Transverse colon (tissue), 4 donors: ENCODE data around the gene NCK2. TPM values are rescaled to one million over a fixed set of nuclear protein-coding genes. Genes with fewer than 3 reads are reported as not detected.

Experiments
- DNase-seq: peaks from one replicate; pipeline ENCODE4 v3.0.0-alpha.2; 2019
- H3K27ac ChIP-seq, 4 donors: fragments of 200-600 bp; sonication (generic); 2 replicates each; pipeline ENCODE4 v1.5.1; 2016 to 2018; ENCODE audit warnings: inconsistent platforms in 4 of 4
- H3K27me3 ChIP-seq: fragments of 200-600 bp; sonication (generic); 2 replicates; pipeline ENCODE4 v1.5.1; 2017; ENCODE audit warnings: inconsistent platforms
- H3K36me3 ChIP-seq, 4 donors: fragments of 200-600 bp; sonication (generic); 2 replicates each; pipeline ENCODE4 v1.5.1; 2017 to 2019; ENCODE audit warnings: inconsistent platforms in 4 of 4
- H3K4me1 ChIP-seq, 4 donors: fragments of 200-600 bp; sonication (generic); 2 replicates each; pipeline ENCODE4 v1.5.1; 2017 to 2020; ENCODE audit warnings: inconsistent platforms in 4 of 4
- H3K4me3 ChIP-seq, 4 donors: fragments of 200-600 bp; sonication (generic); 1 replicate in 1 of 4; 2 replicates in 3 of 4; pipeline versions ENCODE4 v1.5.1 to v1.6.1; 2017 to 2019; ENCODE audit warnings: inconsistent platforms in 4 of 4
- H3K9me3 ChIP-seq, 2 donors: fragments of 200-600 bp; sonication (generic); 2 replicates each; pipeline ENCODE4 v1.5.1; 2017 to 2019; ENCODE audit warnings: inconsistent platforms in 2 of 2
- EP300 ChIP-seq: sonication (generic); formaldehyde crosslinking; IDR thresholded peaks from one replicate; pipeline ENCODE4 v1.6.1; 2017; ENCODE audit warnings: antibody characterized with exemption, low read depth
- POLR2A ChIP-seq: fragments of 450-650 bp; IDR thresholded peaks from one replicate; pipeline ENCODE4 v1.6.1; 2016; ENCODE audit warnings: antibody characterized with exemption, mild to moderate bottlenecking, moderate library complexity
- POLR2AphosphoS5 ChIP-seq, 3 donors: sonication (generic); formaldehyde crosslinking; IDR thresholded peaks; one replicate each; pipeline ENCODE4 v1.6.1; 2016; ENCODE audit warnings: antibody characterized with exemption in 3 of 3
- WGBS, 2 donors: methylation state at CpG; one replicate each; pipeline ENCODE4 v1.1.5; 2018; ENCODE audit warnings: low coverage in 1 of 2; 5-methylcytosine and 5-hydroxymethylcytosine counted together
- in situ Hi-C, 4 donors: fragments of 200-750 bp; cut with MboI; loops; one replicate each; pipeline versions ENCODE4 v1.15.0 to v1.15.1; 2017; ENCODE audit warnings: low sequenced_read_pairs in 3 of 4, low pct_ligation_motif_present in 1 of 4, low pct_unique_long_range_greater_than_20kb in 1 of 4
- intact Hi-C: fragments of 100-400 bp; cut with DNase I; formaldehyde crosslinking; loops from one replicate; pipeline ENCODE4 v1.15.1; 2023; ENCODE audit warnings: low total_unique reads
- total RNA-seq, 4 donors: library from RNA; depleted of rRNA; stranded (reverse); fragments of >200 nt; gene quantifications; one replicate each; pipeline ENCODE4 v1.1.0, GENCODE V29; 2016
- TF ChIP-seq, protein P1 (sequence below), 5 experiments: fragments of 200-600 bp in 3 of 5; fragments of 450-650 bp in 2 of 5; sonication (generic) in 3 of 5; IDR thresholded peaks; 1 replicate in 2 of 5; 2 replicates in 3 of 5; pipeline ENCODE4 v1.5.1; 2016 to 2017; ENCODE audit warnings: antibody characterized with exemption in 5 of 5, inconsistent platforms in 3 of 5, mild to moderate bottlenecking in 2 of 5, moderate library complexity in 1 of 5

Gene NCK2
- total RNA-seq, 4 donors from 2014 or later = 42.2 to 74.1 (median 59.9) TPM

DNA sequence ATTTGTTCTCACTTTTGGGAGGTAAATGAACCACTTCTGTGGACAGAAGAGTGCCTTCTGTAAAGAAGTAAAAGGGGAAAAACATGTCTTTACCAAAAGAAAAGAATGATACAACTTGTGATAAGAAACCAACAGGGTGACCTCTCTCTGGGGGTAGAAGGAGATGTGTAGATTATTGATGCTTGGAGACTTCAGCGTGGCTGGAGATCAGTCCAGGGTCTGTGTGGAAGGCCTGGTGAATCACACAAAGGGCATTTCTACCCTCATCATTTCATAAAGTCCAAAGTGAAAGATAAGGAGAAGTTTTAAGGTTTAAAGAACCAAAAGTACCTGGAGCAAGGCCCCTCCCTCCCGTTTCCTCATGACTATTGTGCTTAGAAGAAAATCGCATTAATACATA lies 142.5 kb downstream of the NCK2 start:
- intact Hi-C loops (no loop called here), in situ Hi-C loops (loop anchor here in 1 of 4 donors (25.0 kb wide), 1 partner anchor 325 kb away; no protein-coding TSS in a partner anchor)
- TF ChIP-seq POLR2AphosphoS5 (IDR thresholded peaks at IDR 0.05) (no peak), EP300 (no peak), POLR2A (no peak)
- TF ChIP-seq, protein P1, sequence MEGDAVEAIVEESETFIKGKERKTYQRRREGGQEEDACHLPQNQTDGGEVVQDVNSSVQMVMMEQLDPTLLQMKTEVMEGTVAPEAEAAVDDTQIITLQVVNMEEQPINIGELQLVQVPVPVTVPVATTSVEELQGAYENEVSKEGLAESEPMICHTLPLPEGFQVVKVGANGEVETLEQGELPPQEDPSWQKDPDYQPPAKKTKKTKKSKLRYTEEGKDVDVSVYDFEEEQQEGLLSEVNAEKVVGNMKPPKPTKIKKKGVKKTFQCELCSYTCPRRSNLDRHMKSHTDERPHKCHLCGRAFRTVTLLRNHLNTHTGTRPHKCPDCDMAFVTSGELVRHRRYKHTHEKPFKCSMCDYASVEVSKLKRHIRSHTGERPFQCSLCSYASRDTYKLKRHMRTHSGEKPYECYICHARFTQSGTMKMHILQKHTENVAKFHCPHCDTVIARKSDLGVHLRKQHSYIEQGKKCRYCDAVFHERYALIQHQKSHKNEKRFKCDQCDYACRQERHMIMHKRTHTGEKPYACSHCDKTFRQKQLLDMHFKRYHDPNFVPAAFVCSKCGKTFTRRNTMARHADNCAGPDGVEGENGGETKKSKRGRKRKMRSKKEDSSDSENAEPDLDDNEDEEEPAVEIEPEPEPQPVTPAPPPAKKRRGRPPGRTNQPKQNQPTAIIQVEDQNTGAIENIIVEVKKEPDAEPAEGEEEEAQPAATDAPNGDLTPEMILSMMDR (IDR thresholded peaks at IDR 0.05) = no peak
- H3K27me3 ChIP-seq = no peaks in the 10 kb centered on the region
- DNase-seq = no peak
- peaks cover 10 to 33% (median 12%) of the 10 kb centered on the region in 4 donors for H3K4me1 ChIP-seq
- H3K9me3 ChIP-seq = no peaks in the 10 kb centered on the region
- WGBS, 2 donors = 79 to 88% methylated on average over 3 of the region's 3 CpGs
- no peaks in the 10 kb centered on the region for H3K36me3 ChIP-seq
- no peak overlapping the region for H3K4me3 ChIP-seq
- no peak overlapping the region for H3K27ac ChIP-seq

DNA sequence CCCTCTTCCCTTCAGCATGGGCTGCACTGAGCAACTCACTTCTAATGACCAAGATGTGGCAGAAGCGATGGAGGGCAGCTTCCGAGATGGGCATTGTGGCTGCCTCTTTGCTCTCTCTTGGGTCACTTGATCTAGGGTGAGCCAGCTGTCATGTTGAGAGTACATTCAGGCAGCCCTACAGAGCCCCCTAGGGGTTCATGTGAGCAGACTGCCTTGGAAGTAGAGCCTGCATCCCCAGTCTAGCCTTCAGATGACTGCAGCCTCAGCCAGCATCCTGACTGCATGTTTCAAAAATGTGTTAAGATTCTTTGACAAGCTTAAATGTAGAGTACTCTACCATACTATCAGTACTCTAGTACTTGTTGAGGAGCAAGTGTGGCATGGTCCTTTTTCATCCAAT lies 143.9 kb downstream of the NCK2 start:
- no peak for DNase-seq
- H3K4me3 ChIP-seq = no peak overlapping the region
- no peaks in the 10 kb centered on the region for H3K27me3 ChIP-seq
- peaks cover 10 to 33% (median 12%) of the 10 kb centered on the region in 4 donors for H3K4me1 ChIP-seq
- in situ Hi-C loops (loop anchor here in 1 of 4 donors (25.0 kb wide), 1 partner anchor 326 kb away; no protein-coding TSS in a partner anchor), intact Hi-C loops (no loop called here)
- 90 to 100% methylated on average over 2 of the region's 2 CpGs for WGBS, 2 donors
- peaks cover 0 to 7% (median 0%) of the 10 kb centered on the region in 4 donors for H3K36me3 ChIP-seq
- no peaks in the 10 kb centered on the region for H3K9me3 ChIP-seq
- H3K27ac ChIP-seq = no peak overlapping the region
- TF ChIP-seq POLR2A = no peak

DNA sequence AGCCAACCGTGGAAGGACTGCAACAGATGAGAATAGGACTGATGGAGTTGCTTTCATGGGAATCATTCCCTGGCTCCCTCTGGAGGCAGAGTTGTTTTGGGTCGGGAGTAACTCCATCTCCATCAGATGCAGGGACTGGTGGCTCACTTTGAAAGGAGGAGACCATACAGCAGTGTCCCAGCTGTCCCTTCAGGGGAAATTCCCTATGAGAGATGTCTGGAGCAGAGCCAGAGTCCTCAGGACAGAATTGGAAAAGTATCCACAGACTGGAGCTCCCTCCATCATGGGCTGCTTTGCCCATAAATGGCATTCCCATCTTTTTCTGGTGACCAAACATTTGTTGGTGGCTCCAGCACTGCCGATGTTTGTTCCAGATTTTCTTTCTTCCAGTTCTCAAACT lies 144.3 kb downstream of the NCK2 start:
- peaks cover 10 to 29% (median 12%) of the 10 kb centered on the region in 4 donors for H3K4me1 ChIP-seq
- H3K4me3 ChIP-seq = no peak overlapping the region
- no peaks in the 10 kb centered on the region for H3K27me3 ChIP-seq
- WGBS, 2 donors = 68 to 74% methylated on average over 3 of the region's 3 CpGs
- no peaks in the 10 kb centered on the region for H3K9me3 ChIP-seq
- no peak for DNase-seq
- in situ Hi-C loops (loop anchor here in 1 of 4 donors (25.0 kb wide), 1 partner anchor 327 kb away; no protein-coding TSS in a partner anchor), intact Hi-C loops (no loop called here)
- peaks cover 0 to 7% (median 0%) of the 10 kb centered on the region in 4 donors for H3K36me3 ChIP-seq
- no peak for TF ChIP-seq POLR2A
- TF ChIP-seq POLR2AphosphoS5 (IDR thresholded peaks at IDR 0.05) = no peak
- no peak for TF ChIP-seq EP300
- TF ChIP-seq, protein P1 (IDR thresholded peaks at IDR 0.05) = no peak
- no peak overlapping the region for H3K27ac ChIP-seq

DNA sequence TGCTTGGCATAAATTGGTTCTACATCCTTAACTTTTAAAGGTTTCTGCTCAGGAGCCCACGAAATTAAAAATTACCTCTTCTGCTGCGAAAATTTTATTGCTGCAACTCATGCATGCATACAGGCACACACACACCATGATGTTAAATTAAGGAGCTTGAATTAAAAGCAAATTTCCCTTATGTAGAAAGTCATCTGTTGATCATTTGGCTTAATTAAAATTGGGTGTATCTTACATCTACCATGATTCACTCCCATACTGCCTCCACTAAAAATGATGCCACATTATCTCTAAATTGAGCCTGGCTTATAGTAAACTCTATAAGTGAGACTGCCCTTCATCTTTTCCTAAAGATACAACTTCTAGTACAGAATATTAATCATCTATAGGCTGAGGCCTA lies 145.4 kb downstream of the NCK2 start:
- no peak for DNase-seq
- Histone ChIP-seq H3K4me1 (peaks cover 9 to 23% (median 11%) of the 10 kb centered on the region in 4 donors), H3K36me3 (peaks cover 0 to 7% (median 0%) of the 10 kb centered on the region in 4 donors), H3K27me3 (no peaks in the 10 kb centered on the region), H3K9me3 (no peaks in the 10 kb centered on the region), H3K4me3 (no peak overlapping the region), H3K27ac (no peak overlapping the region)
- 57 to 69% methylated on average over 2 of the region's 2 CpGs for WGBS, 2 donors
- intact Hi-C loops (no loop called here), in situ Hi-C loops (loop anchor here in 1 of 4 donors (25.0 kb wide), 1 partner anchor 328 kb away; no protein-coding TSS in a partner anchor)
- no peak for TF ChIP-seq POLR2A
- no peak for TF ChIP-seq EP300
- TF ChIP-seq, protein P1 (IDR thresholded peaks at IDR 0.05) = no peak
- TF ChIP-seq POLR2AphosphoS5 (IDR thresholded peaks at IDR 0.05) = no peak
